Ovary (tissue), 3 donors: ENCODE data around the gene NOTCH1.

Experiments
- EP300 ChIP-seq: sonication (generic); formaldehyde crosslinking; IDR thresholded peaks from one replicate; pipeline ENCODE4 v1.6.1; 2017; ENCODE audit warnings: antibody characterized with exemption
- POLR2A ChIP-seq: fragments of 450-650 bp; IDR thresholded peaks from one replicate; pipeline ENCODE4 v1.6.1; 2017; ENCODE audit warnings: antibody characterized with exemption, mild to moderate bottlenecking, moderate library complexity
- TF ChIP-seq, protein P1 (sequence below), 3 donors: fragments of 450-650 bp in 2 of 3; fragments of 200-600 bp in 1 of 3; IDR thresholded peaks; one replicate each; pipeline versions ENCODE4 v1.5.1 to v1.8.0; 2016 to 2022; ENCODE audit warnings: antibody characterized with exemption in 3 of 3, mild to moderate bottlenecking in 1 of 3
- donor health status: DM: no; HTN: no; CAD: no.

- TF ChIP-seq, protein P1, sequence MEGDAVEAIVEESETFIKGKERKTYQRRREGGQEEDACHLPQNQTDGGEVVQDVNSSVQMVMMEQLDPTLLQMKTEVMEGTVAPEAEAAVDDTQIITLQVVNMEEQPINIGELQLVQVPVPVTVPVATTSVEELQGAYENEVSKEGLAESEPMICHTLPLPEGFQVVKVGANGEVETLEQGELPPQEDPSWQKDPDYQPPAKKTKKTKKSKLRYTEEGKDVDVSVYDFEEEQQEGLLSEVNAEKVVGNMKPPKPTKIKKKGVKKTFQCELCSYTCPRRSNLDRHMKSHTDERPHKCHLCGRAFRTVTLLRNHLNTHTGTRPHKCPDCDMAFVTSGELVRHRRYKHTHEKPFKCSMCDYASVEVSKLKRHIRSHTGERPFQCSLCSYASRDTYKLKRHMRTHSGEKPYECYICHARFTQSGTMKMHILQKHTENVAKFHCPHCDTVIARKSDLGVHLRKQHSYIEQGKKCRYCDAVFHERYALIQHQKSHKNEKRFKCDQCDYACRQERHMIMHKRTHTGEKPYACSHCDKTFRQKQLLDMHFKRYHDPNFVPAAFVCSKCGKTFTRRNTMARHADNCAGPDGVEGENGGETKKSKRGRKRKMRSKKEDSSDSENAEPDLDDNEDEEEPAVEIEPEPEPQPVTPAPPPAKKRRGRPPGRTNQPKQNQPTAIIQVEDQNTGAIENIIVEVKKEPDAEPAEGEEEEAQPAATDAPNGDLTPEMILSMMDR (IDR thresholded peaks at IDR 0.05) = no peak
- no peak for TF ChIP-seq EP300
- TF ChIP-seq POLR2A = no peak
These were observed 25.8 kb downstream of the NOTCH1 start for GRCh38 chr9:136520053-136520540.
